Left hindlimb (tissue), 1 donor: ENCODE results near the gene ENC1.

Experiments used
- DNase-seq: peaks from one replicate; pipeline ENCODE4 v3.0.0-alpha.2; 2018

Gene ENC1

DNA sequence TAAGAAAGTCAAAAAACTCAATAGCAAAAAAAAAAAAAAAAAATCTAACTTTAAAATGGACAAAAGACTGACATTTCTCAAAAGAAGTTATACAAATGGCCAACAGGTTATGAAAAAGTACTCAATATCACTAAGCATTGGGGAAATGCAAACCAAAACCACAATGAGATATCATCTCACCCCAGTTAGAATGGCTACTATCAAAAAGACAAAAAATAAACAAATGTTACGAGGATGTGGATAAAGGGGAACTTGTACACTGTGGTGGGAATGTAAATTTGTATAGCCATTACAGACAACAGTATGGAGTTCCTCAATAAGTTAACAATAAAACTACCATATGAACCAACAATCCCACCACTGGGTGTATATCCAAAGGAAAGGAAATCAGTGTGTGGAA lies 37.2 kb downstream of the ENC1 start:
- DNase-seq: no peak

DNA sequence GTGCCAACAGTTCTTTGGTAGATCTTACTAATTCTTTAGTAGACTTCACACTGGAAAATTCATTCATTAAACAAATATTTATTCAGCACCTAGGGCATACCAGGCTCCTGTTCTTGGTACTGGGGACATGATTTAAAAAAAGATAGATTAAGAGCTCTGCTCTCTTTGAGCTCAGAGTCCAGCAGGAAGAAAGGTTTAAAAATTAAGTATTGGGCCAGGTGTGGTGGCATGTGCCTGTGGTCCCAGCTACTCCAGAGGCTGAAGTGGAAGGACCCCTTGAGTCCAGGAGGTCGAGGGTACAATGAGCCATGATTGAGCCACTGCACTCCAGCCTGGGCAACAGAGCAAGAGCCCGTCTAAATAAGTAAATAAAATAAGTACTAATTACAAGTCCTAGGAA lies 41.4 kb downstream of the ENC1 start:
- no peak for DNase-seq

GRCh38 chr5:74598731-74599130 lies 41.8 kb downstream of the ENC1 start:
- DNase-seq: no peak

DNA sequence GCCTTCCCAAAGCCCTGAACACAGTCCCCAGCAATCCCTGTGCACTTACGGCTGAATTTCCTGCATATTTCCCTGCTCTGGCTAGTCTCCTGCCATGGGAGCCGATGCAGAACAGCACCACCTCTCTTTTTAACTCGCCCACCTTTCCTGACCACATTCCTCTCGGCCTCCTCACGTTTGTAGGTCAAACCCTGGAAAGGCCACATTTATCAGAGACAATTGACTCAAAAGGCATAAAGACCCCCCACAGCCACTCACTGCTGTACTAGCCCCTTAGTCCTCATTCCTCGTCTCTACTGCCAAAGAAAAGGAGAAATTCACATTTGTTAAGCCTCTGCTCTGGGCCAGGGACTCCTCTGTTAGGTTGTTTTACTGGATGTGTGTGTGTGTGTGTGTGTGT lies 43.6 kb downstream of the ENC1 start:
- DNase-seq: no peak

DNA sequence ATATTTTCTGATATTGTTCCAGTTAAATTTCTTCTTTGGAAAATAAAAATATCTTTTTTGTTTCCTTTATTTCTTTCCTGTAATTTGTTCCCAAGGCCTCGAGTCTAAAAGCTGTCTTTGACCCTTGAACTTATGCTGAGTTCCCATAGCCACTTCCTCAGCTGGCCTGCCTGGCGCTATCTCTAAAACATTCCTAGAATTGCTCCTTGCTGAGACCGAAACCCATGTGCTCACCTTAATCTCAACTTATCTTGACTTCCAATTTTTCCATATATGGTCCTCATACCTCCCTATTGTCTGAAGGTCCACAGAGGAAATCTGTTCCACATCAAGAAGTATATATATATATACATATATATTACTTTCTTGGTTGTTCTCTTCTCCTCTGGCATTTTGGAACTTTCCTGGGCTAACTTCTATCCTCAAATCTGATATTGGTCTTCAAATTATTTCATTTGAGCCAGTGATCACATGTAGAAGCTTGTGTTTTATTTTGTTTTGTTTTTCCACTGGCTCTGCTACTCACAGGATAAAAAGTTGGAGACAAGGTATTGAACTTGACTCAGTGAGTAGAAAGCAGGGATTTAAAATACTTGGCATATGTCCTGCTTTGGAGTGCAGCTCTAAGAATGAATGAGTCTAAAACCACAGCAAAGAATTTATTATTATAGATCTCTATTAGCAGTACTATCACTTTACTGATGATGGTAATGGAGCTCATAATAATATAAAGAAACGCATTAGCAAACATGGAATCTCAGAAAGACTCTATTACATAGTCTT lies 45.2 kb downstream of the ENC1 start:
- no peak for DNase-seq

- no peak for DNase-seq
Measured at GRCh38 chr5:74594137-74595040, 46.1 kb downstream of the ENC1 start.

DNA sequence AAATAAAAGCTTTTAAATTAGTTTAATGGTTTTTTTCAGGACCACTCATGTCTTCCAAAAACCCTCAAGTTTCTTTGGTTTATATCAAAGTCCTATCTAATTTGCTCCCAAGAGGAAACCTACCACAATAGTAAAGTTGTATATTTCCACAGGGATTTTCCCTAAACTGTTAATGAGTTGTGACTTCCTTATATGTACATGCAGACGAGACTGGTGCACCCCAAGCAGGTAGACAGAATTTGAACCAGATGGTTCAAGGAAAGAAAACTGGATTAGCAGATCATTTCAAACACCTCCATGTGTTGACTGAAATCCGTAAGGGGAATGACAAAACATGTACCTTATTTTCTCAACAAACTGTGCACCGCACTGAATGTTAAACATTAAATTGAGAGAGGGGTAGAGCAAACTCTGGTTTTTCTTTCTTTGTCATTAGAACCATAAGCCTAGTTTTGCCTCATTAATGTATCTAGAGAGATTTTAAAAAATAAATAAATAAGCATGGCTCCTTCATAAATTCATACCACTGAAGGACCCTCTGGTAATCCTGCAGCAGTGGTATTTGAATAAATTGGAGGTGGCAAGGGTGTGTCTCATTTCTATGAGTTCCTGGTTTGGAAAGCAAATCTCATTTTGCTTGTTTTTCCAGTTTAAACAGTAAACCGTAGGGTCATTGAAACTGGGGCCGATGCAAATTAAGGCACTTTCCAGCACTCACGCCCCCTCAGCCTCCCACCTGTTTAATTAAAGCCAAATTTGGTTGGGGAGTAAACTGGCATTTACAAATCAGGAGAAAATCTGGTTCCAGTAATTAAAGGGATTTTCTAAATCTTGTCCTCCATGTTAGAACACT lies 51.1 kb downstream of the ENC1 start:
- DNase-seq: no peak

GRCh38 chr5:74588415-74588814 lies 52.1 kb downstream of the ENC1 start:
- no peak for DNase-seq

DNA sequence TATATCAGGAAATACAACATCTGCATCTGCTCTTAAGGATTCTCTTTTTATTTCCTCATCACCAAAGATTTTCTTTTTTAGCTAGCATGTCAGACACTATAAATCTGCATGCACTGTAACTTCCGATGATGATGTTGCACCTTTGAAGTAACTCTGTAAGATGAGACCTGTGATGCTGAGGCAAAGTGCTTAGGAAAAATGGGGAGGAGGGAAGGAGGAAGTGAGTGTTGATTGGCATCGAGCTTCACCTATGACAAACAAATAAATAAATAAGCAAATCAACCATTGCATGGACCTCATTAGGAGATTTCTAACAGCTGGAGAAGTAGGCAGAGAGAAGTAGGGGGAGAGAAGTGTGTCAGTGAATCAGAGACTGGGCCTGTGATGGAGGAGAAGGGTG lies 52.6 kb downstream of the ENC1 start:
- no peak for DNase-seq

DNA sequence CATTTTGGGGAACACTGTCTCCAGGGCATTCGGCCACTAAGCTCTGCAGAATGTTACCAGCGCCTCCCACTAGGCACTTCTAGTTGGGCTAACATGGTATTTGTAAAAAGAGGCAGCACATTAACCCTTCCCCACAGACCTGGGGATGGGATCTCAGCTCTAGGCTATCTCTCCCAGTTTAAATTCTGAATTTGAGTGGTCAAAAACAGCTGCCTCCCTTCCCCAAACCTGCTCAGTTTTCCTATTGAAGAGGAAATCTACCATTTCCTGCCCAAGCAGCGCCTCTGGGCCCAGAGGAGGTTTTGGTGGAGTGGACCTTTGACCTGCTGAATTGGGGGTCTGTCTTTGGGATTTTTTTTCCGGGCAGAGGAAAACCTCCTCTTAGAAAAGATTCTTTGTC lies 53.2 kb downstream of the ENC1 start:
- DNase-seq: no peak

DNA sequence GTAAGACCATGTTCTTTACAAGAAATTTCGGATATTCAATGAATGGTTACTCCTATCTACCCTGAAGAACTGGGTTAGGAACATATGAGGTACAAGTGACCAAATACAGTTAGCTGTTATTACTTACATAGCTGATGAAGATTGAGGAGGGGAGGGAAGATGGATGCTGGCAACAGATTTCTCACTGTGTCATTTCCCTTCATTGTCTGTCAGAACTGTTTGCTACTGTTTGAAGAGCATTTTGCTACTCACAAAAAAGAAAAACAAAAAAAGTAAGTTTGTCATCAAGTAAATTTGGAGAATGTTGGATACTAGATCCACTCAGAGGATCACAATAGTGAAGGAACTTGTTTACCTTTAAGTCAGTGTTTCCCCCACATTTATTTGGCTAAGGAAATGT lies 53.7 kb downstream of the ENC1 start:
- no peak for DNase-seq

DNA sequence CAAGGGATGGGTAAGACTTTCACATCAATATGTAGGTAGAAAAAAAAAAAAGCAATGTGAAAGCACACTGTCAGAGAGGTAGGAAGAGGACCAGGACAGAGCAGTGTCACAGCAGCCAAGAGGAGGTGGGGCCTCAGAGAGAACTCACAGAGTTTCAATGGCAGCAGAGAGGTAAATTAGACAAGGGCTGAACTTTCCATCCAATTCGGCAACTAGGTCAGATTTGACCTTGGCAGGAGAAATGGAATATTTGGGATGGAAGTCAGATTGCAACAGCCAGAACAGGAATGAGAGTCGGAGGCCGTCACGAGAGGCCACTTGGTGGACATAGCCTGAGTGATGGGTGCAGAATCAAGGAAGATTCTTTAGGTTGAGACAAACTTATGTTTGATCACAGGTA lies 57.7 kb downstream of the ENC1 start:
- no peak for DNase-seq

DNA sequence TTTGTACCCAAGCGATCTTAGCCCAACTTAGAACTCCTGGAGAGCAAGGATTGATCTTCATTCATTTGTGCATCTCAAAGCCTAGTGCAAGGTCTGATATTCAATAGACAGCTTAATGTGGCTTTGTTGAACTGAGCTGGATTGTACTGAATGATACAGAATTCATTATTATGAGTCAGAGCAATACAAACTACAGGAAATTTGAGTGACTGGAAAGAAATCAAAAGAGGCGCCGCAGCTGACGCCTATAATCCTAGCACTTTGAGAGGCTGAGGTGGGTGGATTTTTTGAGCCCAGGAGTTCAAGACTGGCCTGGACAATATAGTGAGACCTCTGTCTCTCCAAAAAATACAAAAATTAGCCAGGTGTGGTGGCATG lies 58.6 kb downstream of the ENC1 start:
- DNase-seq: no peak

DNA sequence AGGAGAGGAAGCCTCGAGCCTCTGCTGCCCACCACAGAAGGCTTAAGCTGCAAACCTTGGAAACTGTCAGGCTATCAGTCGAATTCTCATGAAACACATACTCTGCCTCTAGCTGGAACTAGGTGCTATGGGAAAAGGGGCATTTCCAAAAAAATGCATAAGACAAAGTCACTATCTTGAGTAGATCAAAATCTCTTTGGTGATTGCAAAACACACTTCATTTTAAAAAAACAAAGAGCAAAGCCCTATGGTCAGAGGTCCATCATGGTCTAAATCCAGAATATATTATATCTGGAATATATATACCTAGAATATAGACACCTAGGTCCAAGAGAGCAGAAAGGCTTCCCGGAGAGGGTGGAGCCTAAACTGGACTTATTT lies 59.8 kb downstream of the ENC1 start:
- DNase-seq: no peak

DNA sequence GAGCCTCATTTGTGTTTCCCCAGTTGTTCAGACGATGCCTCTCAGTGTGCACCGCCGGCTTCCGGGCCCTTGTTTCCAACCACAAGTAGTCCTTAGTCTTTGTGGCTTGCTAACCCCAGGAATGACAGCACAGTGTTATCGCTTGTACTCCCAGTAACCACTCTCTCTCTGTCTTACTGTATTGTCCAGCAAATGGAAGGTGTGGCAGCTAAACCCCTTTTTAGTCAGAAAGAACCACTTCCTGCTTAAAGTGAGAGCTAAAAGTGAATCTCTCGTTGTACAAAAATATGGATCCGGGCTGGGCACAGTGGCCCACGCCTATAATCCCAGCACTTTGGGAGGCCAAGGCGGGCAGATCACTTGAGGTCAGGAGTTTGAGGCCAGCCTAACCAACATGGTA lies 61.3 kb downstream of the ENC1 start:
- DNase-seq: peak; percentile 42

DNA sequence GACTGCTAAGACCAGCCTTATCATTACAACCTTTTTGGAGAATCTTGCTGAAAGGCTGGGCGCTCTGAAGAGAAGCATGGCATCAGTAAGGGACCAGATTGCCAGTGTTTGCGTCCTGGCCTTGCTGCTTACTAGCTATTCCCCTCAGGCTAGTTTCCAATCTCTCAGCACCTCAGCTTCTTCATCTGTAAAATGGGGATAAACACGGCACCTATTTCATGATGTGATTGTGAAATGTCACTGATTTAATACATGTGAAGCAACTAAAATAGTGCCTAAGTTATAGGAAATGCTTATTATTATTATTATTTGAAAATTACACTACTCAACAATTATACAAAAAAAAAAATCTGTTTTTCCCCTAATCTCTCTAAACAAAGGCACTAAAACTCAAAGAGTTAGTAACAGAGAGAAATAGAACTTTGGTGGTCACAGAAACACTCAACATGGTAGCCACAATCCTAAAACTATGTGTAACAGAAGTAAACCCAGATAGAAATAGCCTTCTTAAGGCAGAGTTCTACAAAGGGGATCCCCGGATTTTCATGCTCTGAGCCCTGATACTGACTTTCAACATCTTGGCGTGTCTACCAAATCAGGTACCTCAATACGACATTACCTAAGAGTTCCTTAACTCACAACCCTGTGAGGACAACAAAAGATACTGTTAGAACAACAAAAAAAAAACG lies 62.0 kb downstream of the ENC1 start:
- DNase-seq: no peak
